ACC112 (cell line): ENCODE measurements around the gene LIPN.
A peak's percentile ranks its signal among the peaks of the same experiment; 100 is the strongest.

Source experiments
- H2AFZ ChIP-seq: fragments of 200-600 bp; sonication (generic); one replicate; pipeline ENCODE4 v1.6.0; 2017; ENCODE audit warnings: antibody characterized with exemption, low read length; ENCODE audit not compliant: unreplicated experiment
- H3K27ac ChIP-seq: fragments of 200-600 bp; sonication (generic); 2 replicates; pipeline ENCODE4 v1.5.1; 2014; ENCODE audit warnings: low read depth, mild to moderate bottlenecking, antibody characterized with exemption, low read length, moderate library complexity
- H3K27me3 ChIP-seq: fragments of 200-600 bp; sonication (generic); 2 replicates; pipeline ENCODE4 v1.6.1; 2014; ENCODE audit warnings: mild to moderate bottlenecking, antibody characterized with exemption, low read length, moderate library complexity, mixed read lengths; ENCODE audit not compliant: insufficient read depth
- H3K36me3 ChIP-seq: fragments of 200-600 bp; sonication (generic); 2 replicates; pipeline ENCODE4 v1.6.1; 2016; ENCODE audit warnings: mild to moderate bottlenecking, antibody characterized with exemption, low read length, moderate library complexity, mixed read lengths; ENCODE audit not compliant: insufficient read depth
- H3K4me1 ChIP-seq: fragments of 200-600 bp; sonication (generic); one replicate; pipeline ENCODE4 v1.6.1; 2016; ENCODE audit warnings: low read length, mixed read lengths; ENCODE audit not compliant: insufficient read depth, unreplicated experiment, control insufficient read depth
- H3K4me3 ChIP-seq: fragments of 200-600 bp; sonication (generic); 2 replicates; pipeline ENCODE4 v1.5.1; 2014; ENCODE audit warnings: mild to moderate bottlenecking, low read depth, low read length
- H3K79me2 ChIP-seq: fragments of 200-600 bp; sonication (generic); one replicate; pipeline ENCODE4 v1.6.0; 2016; ENCODE audit warnings: low read length; ENCODE audit not compliant: control insufficient read depth, unreplicated experiment, insufficient read depth

Gene LIPN

GRCh38 chr10:88783724-88784123 is 23.9 kb downstream of the LIPN start:
- Histone ChIP-seq H3K27me3 (no peaks in the 10 kb centered on the region), H3K36me3 (no peaks in the 10 kb centered on the region), H3K27ac (no peak overlapping the region), H2AFZ (no peak overlapping the region), H3K4me3 (no peak overlapping the region), H3K4me1 (no peaks in the 10 kb centered on the region), H3K79me2 (no peaks in the 10 kb centered on the region)

- H2AFZ ChIP-seq: no peak overlapping the region
- H3K27me3 ChIP-seq: no peaks in the 10 kb centered on the region
- no peaks in the 10 kb centered on the region for H3K4me1 ChIP-seq
- no peaks in the 10 kb centered on the region for H3K79me2 ChIP-seq
- no peak overlapping the region for H3K27ac ChIP-seq
- H3K36me3 ChIP-seq: no peaks in the 10 kb centered on the region
- no peak overlapping the region for H3K4me3 ChIP-seq
Measured at GRCh38 chr10:88786032-88786770, 26.4 kb downstream of the LIPN start.

- Histone ChIP-seq H3K36me3 (no peaks in the 10 kb centered on the region), H2AFZ (no peak overlapping the region), H3K27me3 (no peaks in the 10 kb centered on the region)
Measured at GRCh38 chr10:88787463-88787862, 27.6 kb downstream of the LIPN start.

GRCh38 chr10:88788924-88789323 is 29.1 kb downstream of the LIPN start:
- no peak overlapping the region for H2AFZ ChIP-seq
- H3K79me2 ChIP-seq: no peaks in the 10 kb centered on the region
- no peak overlapping the region for H3K4me3 ChIP-seq
- no peak overlapping the region for H3K27ac ChIP-seq
- H3K36me3 ChIP-seq: no peaks in the 10 kb centered on the region
- H3K4me1 ChIP-seq: peaks cover 18% of the 10 kb centered on the region
- no peaks in the 10 kb centered on the region for H3K27me3 ChIP-seq

More at GRCh38 chr10:88787463-88787862, 27.6 kb downstream of the LIPN start:
- Histone ChIP-seq H3K4me3 (no peak overlapping the region), H3K27ac (no peak overlapping the region), H3K4me1 (peaks cover 5% of the 10 kb centered on the region), H3K79me2 (no peaks in the 10 kb centered on the region)

DNA sequence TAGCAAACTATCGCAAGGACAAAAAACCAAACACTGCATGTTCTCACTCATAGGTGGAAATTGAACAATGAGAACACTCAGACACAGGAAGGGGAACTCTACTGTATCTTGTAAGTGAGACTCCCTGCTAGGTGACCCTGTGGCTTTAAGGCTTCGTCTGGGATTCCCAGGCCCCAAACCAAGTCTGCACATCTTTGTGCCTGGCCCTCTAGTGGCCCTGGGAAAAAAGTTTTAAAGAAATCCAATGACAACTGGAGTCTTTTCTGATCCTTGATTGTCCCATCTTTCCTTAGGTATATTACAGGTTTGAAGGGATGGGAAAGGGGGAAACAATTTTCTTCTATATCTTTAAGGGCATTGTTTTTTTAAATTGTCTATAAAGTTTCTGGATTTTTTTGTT is 32.1 kb downstream of the LIPN start:
- Histone ChIP-seq H2AFZ (no peak overlapping the region), H3K27ac (peak overlapping the region; percentile 32; the same call in 1 of the 2 replicates), H3K27me3 (no peaks in the 10 kb centered on the region), H3K4me1 (peaks cover 24% of the 10 kb centered on the region), H3K4me3 (no peak overlapping the region), H3K79me2 (no peaks in the 10 kb centered on the region), H3K36me3 (no peaks in the 10 kb centered on the region)

- Histone ChIP-seq H2AFZ (no peak overlapping the region), H3K36me3 (no peaks in the 10 kb centered on the region), H3K27ac (peak overlapping the region; percentile 32; the same call in 1 of the 2 replicates), H3K27me3 (no peaks in the 10 kb centered on the region), H3K4me1 (peaks cover 24% of the 10 kb centered on the region), H3K4me3 (no peak overlapping the region), H3K79me2 (no peaks in the 10 kb centered on the region)
Measured at GRCh38 chr10:88792661-88793060, 32.8 kb downstream of the LIPN start.

DNA sequence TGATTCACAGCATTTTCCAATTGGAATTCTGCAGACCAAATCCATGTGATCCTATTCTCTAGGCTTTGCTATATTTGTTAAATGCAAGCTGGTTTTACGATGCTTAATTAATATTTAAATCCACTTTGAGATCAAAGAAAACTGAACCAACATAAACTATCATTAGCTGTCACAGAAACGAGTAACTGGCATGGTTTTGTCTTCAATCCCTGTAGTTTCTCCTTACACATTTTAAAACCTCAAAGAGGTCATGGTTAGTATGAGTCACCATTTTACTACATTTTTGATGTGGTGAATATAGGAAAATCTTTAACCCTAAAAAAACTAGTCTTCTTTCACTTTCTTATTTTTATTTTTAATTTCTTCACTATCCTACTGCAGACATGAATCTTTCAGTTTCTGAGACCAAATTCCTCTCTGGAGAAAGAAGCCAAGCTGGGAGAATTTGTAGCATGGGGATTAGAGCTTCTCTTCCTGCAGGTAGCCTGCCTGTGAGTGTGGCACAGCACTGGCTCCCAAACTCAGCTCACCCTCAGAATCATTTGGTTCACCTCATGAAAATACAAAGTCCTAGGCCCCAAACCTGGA is 34.0 kb downstream of the LIPN start:
- no peaks in the 10 kb centered on the region for H3K79me2 ChIP-seq
- H2AFZ ChIP-seq: no peak overlapping the region
- 0 out of 2 replicates have a peak overlapping the region, but pooled peaks have one; percentile 3 for H3K27ac ChIP-seq
- no peak overlapping the region for H3K4me3 ChIP-seq
- no peaks in the 10 kb centered on the region for H3K27me3 ChIP-seq
- no peaks in the 10 kb centered on the region for H3K36me3 ChIP-seq
- H3K4me1 ChIP-seq: peaks cover 24% of the 10 kb centered on the region

- Histone ChIP-seq H3K27ac (no peak overlapping the region), H3K36me3 (no peaks in the 10 kb centered on the region), H3K4me3 (no peak overlapping the region), H2AFZ (no peak overlapping the region), H3K27me3 (no peaks in the 10 kb centered on the region), H3K4me1 (peaks cover 24% of the 10 kb centered on the region), H3K79me2 (no peaks in the 10 kb centered on the region)
Measured at GRCh38 chr10:88794731-88795130, 34.9 kb downstream of the LIPN start.

GRCh38 chr10:88800152-88801125 is 40.6 kb downstream of the LIPN start:
- Histone ChIP-seq H3K4me3 (no peak overlapping the region), H3K79me2 (no peaks in the 10 kb centered on the region), H3K36me3 (no peaks in the 10 kb centered on the region), H3K27me3 (no peaks in the 10 kb centered on the region), H3K4me1 (peaks cover 14% of the 10 kb centered on the region), H3K27ac (no peak overlapping the region), H2AFZ (no peak overlapping the region)

DNA sequence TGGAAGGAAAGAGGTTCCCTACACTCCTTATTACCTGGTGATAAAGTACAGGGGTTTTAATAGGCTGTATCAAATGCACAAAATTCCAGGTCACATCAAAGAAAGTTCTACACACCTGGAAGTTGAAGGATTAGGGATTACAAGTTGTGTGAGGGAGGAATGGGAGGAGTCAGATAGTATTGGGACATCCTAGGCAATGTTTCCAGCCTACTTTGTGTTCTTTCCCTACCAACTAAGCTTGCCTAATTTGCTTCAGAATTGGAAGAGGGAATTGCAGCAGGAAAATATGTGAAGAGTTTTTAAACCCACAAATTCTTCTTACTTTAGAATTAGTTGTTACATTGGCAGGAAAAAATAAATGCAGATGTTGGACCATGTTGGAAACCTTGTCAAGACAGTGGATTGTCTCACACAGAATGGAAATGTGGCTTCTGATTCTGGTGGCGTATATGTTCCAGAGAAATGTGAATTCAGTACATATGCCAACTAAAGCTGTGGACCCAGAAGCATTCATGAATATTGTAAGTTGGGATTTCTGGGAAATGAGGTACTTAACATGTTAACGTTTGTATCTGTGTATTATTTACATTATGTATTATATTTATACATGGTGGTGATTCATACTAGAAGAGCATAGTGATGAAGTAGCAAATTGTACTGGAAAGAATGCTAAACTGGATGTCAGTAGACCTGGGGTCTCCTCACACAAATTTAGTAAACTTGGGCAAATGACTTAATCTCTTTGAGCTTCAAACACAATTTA is 42.9 kb downstream of the LIPN start, which contains the start of gene LIPM:
Gene LIPM (plus strand): TSS at position 208 of the 763 bp plus-strand sequence. CDS start 167 bp downstream, at position 375.
- Histone ChIP-seq H3K36me3 (no peaks in the 10 kb centered on the region), H3K27ac (no peak within 1 kb of the TSS), H3K79me2 (no peaks in the 10 kb centered on the region), H3K4me3 (no peak within 1 kb of the TSS), H2AFZ (no peak within 1 kb of the TSS), H3K27me3 (no peaks in the 10 kb centered on the region), H3K4me1 (peaks cover 21% of the 10 kb centered on the region)
